Neural cell (in vitro differentiated cells): ENCODE data around the gene ATP2C1. TPM values are rescaled to one million over a fixed set of nuclear protein-coding genes. Genes with fewer than 3 reads are reported as not detected.

ENCODE experiments used
- H2AFZ ChIP-seq: fragments of 200-600, 300-800 bp; sonication (generic), shearing (Covaris generic); 2 replicates; pipeline ENCODE4 v1.6.0; 2014; ENCODE audit warnings: low read depth, mild to moderate bottlenecking, antibody characterized with exemption, low read length, moderate library complexity
- H3F3A ChIP-seq: fragments of 200-600 bp; shearing (Covaris generic); 2 replicates; pipeline ENCODE4 v1.6.1; 2016; ENCODE audit warnings: mild to moderate bottlenecking, moderate library complexity, mixed read lengths, antibody characterized with exemption, low read length; ENCODE audit not compliant: insufficient read depth, poor library complexity, severe bottlenecking
- H3K27ac ChIP-seq: fragments of 200-600, 300-800 bp; sonication (generic), shearing (Covaris generic); 2 replicates; pipeline ENCODE4 v1.5.1; 2014; ENCODE audit warnings: mild to moderate bottlenecking, low read length, moderate library complexity
- H3K27me3 ChIP-seq: fragments of 300-800, 200-600 bp; sonication (generic), shearing (Covaris generic); 2 replicates; pipeline ENCODE4 v1.6.0; 2014; ENCODE audit warnings: mild to moderate bottlenecking, low read depth, low read length, moderate library complexity; ENCODE audit not compliant: insufficient read depth
- H3K36me3 ChIP-seq: fragments of 300-800, 200-600 bp; sonication (generic), shearing (Covaris generic); 2 replicates; pipeline ENCODE4 v1.5.1; 2014; ENCODE audit warnings: mild to moderate bottlenecking, antibody characterized with exemption, low read length, moderate library complexity; ENCODE audit not compliant: insufficient read depth
- H3K4me2 ChIP-seq: fragments of 300-800, 200-600 bp; sonication (generic), shearing (Covaris generic); 2 replicates; pipeline ENCODE4 v1.6.0; 2014; ENCODE audit warnings: mild to moderate bottlenecking, low read length
- H3K4me3 ChIP-seq: fragments of 300-800, 200-600 bp; sonication (generic), shearing (Covaris generic); 2 replicates; pipeline ENCODE4 v1.5.1; 2014; ENCODE audit warnings: mild to moderate bottlenecking, low read length, moderate library complexity
- H3K79me2 ChIP-seq: fragments of 200-600 bp; shearing (Covaris generic); replicated peaks from 2 replicates; pipeline ENCODE4 v1.6.0; 2014; ENCODE audit warnings: mild to moderate bottlenecking, low read length, moderate library complexity; ENCODE audit not compliant: insufficient read depth
- H3K9ac ChIP-seq: fragments of 300-800, 200-600 bp; sonication (generic), shearing (Covaris generic); 2 replicates; pipeline ENCODE4 v1.6.1; 2016; ENCODE audit warnings: mild to moderate bottlenecking, low read length, mixed read lengths
- H3K9me2 ChIP-seq: fragments of 200-600 bp; shearing (Covaris generic); 2 replicates; pipeline ENCODE4 v1.6.1; 2016; ENCODE audit warnings: mild to moderate bottlenecking, low read length, mixed read lengths; ENCODE audit not compliant: insufficient read depth
- H3K9me3 ChIP-seq: fragments of 200-600, 300-800 bp; sonication (generic), shearing (Covaris generic); 2 replicates; pipeline ENCODE4 v1.6.1; 2016; ENCODE audit warnings: mild to moderate bottlenecking, mixed run types, low read length, moderate library complexity, mixed read lengths
- H4K20me1 ChIP-seq: fragments of 200-600 bp; shearing (Covaris generic); 2 replicates; pipeline ENCODE4 v1.6.1; 2016; ENCODE audit warnings: mild to moderate bottlenecking, mixed run types; ENCODE audit not compliant: insufficient read depth
- CTCF ChIP-seq: fragments of 450-650 bp; IDR thresholded peaks from 2 replicates; pipeline ENCODE4 v1.5.1; 2014; ENCODE audit warnings: antibody characterized with exemption, mild to moderate bottlenecking, moderate library complexity; ENCODE audit not compliant: poor library complexity, severe bottlenecking
- EP300 ChIP-seq: fragments of 450-650 bp; conservative IDR thresholded peaks from 2 replicates; pipeline ENCODE4 v1.6.1; 2014; ENCODE audit warnings: antibody characterized with exemption, mild to moderate bottlenecking, moderate library complexity; ENCODE audit not compliant: poor library complexity, severe bottlenecking
- EZH2 ChIP-seq: fragments of 200-600, 300-800 bp; shearing (Covaris generic), sonication (generic); IDR thresholded peaks from 2 replicates; pipeline ENCODE4 v1.6.1; 2014; ENCODE audit warnings: antibody characterized with exemption, low read length, borderline replicate concordance, mild to moderate bottlenecking; ENCODE audit not compliant: insufficient read depth, poor library complexity, severe bottlenecking
- MXI1 ChIP-seq: fragments of 450-650 bp; conservative IDR thresholded peaks from 2 replicates; pipeline ENCODE4 v1.6.1; 2014; ENCODE audit warnings: antibody characterized with exemption, mild to moderate bottlenecking; ENCODE audit not compliant: poor library complexity, severe bottlenecking
- POLR2AphosphoS5 ChIP-seq: IDR thresholded peaks from 2 replicates; pipeline ENCODE4 v1.6.1; 2012
- RAD21 ChIP-seq: fragments of 450-650 bp; conservative IDR thresholded peaks from 2 replicates; pipeline ENCODE4 v1.6.1; 2014; ENCODE audit warnings: antibody characterized with exemption, mild to moderate bottlenecking, moderate library complexity
- REST ChIP-seq: IDR thresholded peaks from 2 replicates; pipeline ENCODE4 v1.6.1; 2012; ENCODE audit warnings: borderline replicate concordance
- SMC3 ChIP-seq: fragments of 450-650 bp; conservative IDR thresholded peaks from 2 replicates; pipeline ENCODE4 v1.6.1; 2014; ENCODE audit warnings: antibody characterized with exemption, mild to moderate bottlenecking, moderate library complexity; ENCODE audit not compliant: poor library complexity
- TAF1 ChIP-seq: IDR thresholded peaks from 2 replicates; pipeline ENCODE4 v1.6.1; 2012; ENCODE audit warnings: low read depth
- polyA plus RNA-seq: library from polyadenylated mRNA; depleted of rRNA; stranded (reverse); fragments of >200 nt; gene quantifications from 2 replicates; pipeline ENCODE4 v1.2.3, GENCODE V29; 2014

ATP2C1 gene
- polyA plus RNA-seq, 1 donor from 2014 or later: 134 TPM

GRCh38 chr3:130900959-130901358 lies 7.1 kb downstream of the ATP2C1 start:
- no peak overlapping the region for H2AFZ ChIP-seq
- H3K4me3 ChIP-seq: no peak overlapping the region
- no peaks in the 10 kb centered on the region for H3K27me3 ChIP-seq
- H3K9me2 ChIP-seq: no peaks in the 10 kb centered on the region
- TF ChIP-seq TAF1 (no peak), REST (no peak), MXI1 (no peak), POLR2AphosphoS5 (no peak), SMC3 (no peak), EP300 (no peak), CTCF (no peak), EZH2 (no peak), RAD21 (no peak)
- H3K36me3 ChIP-seq: no peaks in the 10 kb centered on the region
- H3K79me2 ChIP-seq: peaks cover 88% of the 10 kb centered on the region
- H3K9ac ChIP-seq: no peak overlapping the region
- H4K20me1 ChIP-seq: no peaks in the 10 kb centered on the region
- no peak overlapping the region for H3K27ac ChIP-seq
- H3K4me2 ChIP-seq: no peak overlapping the region
- H3K9me3 ChIP-seq: no peaks in the 10 kb centered on the region
- no peaks in the 10 kb centered on the region for H3F3A ChIP-seq

GRCh38 chr3:130901463-130902204 lies 7.8 kb downstream of the ATP2C1 start:
- no peaks in the 10 kb centered on the region for H3F3A ChIP-seq
- no peak overlapping the region for H3K9ac ChIP-seq
- no peaks in the 10 kb centered on the region for H3K27me3 ChIP-seq
- H3K4me2 ChIP-seq: no peak overlapping the region
- no peaks in the 10 kb centered on the region for H3K9me2 ChIP-seq
- H3K79me2 ChIP-seq: peaks cover 88% of the 10 kb centered on the region
- H4K20me1 ChIP-seq: no peaks in the 10 kb centered on the region
- no peaks in the 10 kb centered on the region for H3K9me3 ChIP-seq
- H2AFZ ChIP-seq: no peak overlapping the region
- no peak overlapping the region for H3K27ac ChIP-seq
- TF ChIP-seq CTCF (no peak), EP300 (no peak), RAD21 (no peak), POLR2AphosphoS5 (no peak), TAF1 (no peak), MXI1 (no peak), SMC3 (no peak), EZH2 (no peak), REST (no peak)
- H3K4me3 ChIP-seq: no peak overlapping the region
- H3K36me3 ChIP-seq: no peaks in the 10 kb centered on the region
